CD4-positive, alpha-beta T cell treated with Interleukin-21 for 1 hour (primary cell): ENCODE data around the gene DEFB114.

Experiments used
- DNase-seq: peaks from one replicate; pipeline ENCODE4 v3.0.0-alpha.2; 2020

The DEFB114 gene

GRCh38 chr6:49934770-49935169, 29.2 kb downstream of the DEFB114 start:
- DNase-seq: no peak

GRCh38 chr6:49933526-49933925, 30.4 kb downstream of the DEFB114 start:
- no peak for DNase-seq

- no peak for DNase-seq
Measured at GRCh38 chr6:49929340-49929739, 34.6 kb downstream of the DEFB114 start.

GRCh38 chr6:49923826-49924225, 40.1 kb downstream of the DEFB114 start:
- no peak for DNase-seq

- no peak for DNase-seq
Measured at GRCh38 chr6:49919935-49920644, 43.9 kb downstream of the DEFB114 start.

GRCh38 chr6:49919261-49919660, 44.7 kb downstream of the DEFB114 start:
- no peak for DNase-seq

- DNase-seq: no peak
Measured at GRCh38 chr6:49918787-49919186, 45.2 kb downstream of the DEFB114 start.

GRCh38 chr6:49915035-49915434, 48.9 kb downstream of the DEFB114 start:
- no peak for DNase-seq

GRCh38 chr6:49913636-49914375, 50.2 kb downstream of the DEFB114 start:
- no peak for DNase-seq

GRCh38 chr6:49912196-49912595, 51.8 kb downstream of the DEFB114 start:
- no peak for DNase-seq

- no peak for DNase-seq
Measured at GRCh38 chr6:49911252-49911651, 52.7 kb downstream of the DEFB114 start.
